IPS-18c (cell line): Measurements from ENCODE around the gene ZG16.

Source experiments
- H3K4me3 ChIP-seq: 2 replicates; pipeline ENCODE4 v1.7.0; 2013; ENCODE audit warnings: low read depth, mild to moderate bottlenecking, low read length, moderate library complexity; ENCODE audit not compliant: insufficient read depth
- H3K9me3 ChIP-seq: one replicate; pipeline ENCODE4 v1.6.1; 2013; ENCODE audit warnings: mild to moderate bottlenecking, low read length, moderate library complexity; ENCODE audit not compliant: control insufficient read depth, insufficient read depth

ZG16 gene

DNA sequence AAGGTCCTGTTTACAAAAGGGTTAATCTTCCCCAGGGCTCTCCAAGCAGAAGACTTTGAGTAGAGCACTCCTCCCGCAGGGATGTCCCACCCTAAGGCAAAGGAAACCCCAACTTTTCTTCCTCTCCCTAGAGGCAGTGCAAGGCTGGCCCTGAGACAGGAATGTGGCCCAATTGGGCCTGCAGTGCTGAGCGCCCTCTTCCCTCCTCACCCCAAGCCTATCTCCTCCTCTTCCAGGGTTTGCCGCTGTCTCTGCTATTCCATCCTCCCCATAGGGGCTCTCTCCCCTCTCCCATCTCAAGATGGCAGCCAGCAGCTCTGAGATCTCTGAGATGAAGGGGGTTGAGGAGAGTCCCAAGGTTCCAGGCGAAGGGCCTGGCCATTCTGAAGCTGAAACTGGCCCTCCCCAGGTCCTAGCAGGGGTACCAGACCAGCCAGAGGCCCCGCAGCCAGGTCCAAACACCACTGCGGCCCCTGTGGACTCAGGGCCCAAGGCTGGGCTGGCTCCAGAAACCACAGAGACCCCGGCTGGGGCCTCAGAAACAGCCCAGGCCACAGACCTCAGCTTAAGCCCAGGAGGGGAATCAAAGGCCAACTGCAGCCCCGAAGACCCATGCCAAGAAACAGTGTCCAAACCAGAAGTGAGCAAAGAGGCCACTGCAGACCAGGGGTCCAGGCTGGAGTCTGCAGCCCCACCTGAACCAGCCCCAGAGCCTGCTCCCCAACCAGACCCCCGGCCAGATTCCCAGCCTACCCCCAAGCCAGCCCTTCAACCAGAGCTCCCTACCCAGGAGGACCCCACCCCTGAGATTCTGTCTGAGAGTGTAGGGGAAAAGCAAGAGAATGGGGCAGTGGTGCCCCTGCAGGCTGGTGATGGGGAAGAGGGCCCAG, 34.9 kb downstream of the ZG16 start:
- Histone ChIP-seq H3K9me3 (no peaks in the 10 kb centered on the region), H3K4me3 (peak overlapping the region; percentile 88)

DNA sequence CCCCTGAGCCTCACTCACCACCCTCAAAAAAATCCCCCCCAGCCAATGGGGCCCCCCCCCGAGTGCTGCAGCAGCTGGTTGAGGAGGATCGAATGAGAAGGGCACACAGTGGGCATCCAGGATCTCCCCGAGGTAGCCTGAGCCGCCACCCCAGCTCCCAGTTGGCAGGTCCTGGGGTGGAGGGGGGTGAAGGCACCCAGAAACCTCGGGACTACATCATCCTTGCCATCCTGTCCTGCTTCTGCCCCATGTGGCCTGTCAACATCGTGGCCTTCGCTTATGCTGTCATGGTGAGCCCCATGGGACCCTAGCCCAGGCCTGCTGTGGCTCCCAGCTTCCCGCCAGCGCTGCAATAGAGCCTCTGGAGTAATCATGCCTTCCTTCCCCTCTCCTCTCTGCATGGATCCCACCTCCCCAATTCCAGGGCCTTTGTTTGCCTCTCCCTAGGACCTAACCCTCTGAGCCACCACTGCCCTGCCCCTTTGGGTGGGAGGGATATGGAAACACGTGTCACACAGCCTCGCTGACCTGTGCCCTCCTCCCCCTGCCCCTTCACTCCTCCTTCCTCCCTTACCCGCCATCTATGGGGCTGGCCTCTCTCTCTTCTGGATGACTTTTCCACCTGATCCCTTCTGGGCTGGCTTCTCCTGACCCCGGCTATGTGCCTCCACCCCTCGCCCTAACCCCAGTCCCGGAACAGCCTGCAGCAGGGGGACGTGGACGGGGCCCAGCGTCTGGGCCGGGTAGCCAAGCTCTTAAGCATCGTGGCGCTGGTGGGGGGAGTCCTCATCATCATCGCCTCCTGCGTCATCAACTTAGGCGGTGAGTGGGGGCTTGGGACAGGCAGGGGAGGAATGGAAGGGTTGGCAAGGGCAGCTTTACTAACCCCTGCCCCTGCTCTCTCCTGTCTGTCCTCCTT, 35.8 kb downstream of the ZG16 start:
- Histone ChIP-seq H3K4me3 (peak overlapping the region; percentile 69; the same call in 1 of the 2 replicates), H3K9me3 (no peaks in the 10 kb centered on the region)

DNA sequence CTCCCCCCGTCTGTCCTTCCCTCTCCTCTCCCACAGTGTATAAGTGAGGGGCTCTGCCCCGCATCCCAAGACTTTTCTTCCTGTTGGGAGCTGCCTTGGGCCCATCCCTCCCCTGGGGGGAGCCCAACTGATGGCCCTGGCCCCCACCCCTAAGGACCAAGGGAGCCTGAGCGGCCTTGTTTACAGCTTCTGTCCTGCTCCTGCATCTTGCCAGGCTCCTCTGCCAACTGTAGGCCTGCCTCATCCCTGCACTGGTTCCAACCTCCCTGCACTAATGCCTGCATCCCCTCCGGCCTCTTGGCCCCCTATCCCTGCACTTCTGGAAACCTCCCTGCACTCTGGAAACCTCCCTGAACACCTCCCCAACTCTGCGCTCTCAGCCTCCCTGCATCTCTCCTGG, 36.5 kb downstream of the ZG16 start:
- peak overlapping the region; percentile 69 for H3K4me3 ChIP-seq

GRCh38 chr16:29815032-29815721, 37.1 kb downstream of the ZG16 start:
- peak overlapping the region; percentile 69 for H3K4me3 ChIP-seq

More for the DNA sequence above, 36.5 kb downstream of the ZG16 start:
- no peaks in the 10 kb centered on the region for H3K9me3 ChIP-seq

DNA sequence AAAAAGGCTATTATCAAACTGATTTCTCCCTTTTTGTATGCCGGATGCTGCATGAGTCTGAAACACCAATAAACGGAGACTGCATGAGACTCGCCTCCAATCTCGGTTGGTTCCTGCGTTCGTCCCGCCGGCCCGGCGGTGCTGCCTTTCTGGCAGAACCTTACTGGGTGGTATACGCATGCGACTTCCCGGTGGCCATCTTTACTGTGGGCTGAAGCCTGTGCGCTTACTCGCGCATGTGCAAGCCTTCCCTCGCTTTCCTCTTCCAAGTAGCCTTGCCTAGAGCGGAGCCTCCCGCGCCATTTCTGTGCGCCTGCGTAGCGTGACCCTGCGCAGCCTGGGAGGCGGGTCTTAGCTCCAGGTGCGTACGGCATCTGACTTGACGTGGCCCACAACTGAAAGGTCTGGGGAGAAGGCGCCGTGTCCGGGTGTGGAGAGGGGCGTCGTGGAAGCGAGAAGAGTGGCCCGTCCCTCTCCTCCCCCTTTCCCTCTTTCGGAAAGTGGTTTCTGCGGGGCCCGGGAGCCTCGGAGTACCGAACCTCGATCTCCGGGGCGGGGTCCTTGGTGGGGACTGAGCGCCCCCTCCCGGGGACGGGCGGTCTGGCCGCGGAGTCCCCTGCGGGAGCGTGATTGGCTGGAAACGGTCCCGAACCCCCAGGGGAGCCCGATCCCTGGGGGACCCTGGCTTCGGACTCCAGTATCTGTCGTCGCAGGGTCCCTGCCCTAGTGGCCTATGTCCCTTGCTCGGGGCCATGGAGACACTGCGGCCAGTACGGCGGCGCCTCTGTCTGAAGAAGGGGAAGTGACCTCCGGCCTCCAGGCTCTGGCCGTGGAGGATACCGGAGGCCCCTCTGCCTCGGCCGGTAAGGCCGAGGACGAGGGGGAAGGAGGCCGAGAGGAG, 38.0 kb downstream of the ZG16 start, which contains the start of gene PAGR1:
Gene PAGR1 (plus strand): TSS at position 360 of the 901 bp plus-strand sequence. CDS start 374 bp downstream, at position 734.
- no peaks in the 10 kb centered on the region for H3K9me3 ChIP-seq
- H3K4me3 ChIP-seq = peak within 1 kb of the TSS; percentile 99

More at GRCh38 chr16:29815032-29815721, 37.1 kb downstream of the ZG16 start:
- H3K9me3 ChIP-seq = no peaks in the 10 kb centered on the region

DNA sequence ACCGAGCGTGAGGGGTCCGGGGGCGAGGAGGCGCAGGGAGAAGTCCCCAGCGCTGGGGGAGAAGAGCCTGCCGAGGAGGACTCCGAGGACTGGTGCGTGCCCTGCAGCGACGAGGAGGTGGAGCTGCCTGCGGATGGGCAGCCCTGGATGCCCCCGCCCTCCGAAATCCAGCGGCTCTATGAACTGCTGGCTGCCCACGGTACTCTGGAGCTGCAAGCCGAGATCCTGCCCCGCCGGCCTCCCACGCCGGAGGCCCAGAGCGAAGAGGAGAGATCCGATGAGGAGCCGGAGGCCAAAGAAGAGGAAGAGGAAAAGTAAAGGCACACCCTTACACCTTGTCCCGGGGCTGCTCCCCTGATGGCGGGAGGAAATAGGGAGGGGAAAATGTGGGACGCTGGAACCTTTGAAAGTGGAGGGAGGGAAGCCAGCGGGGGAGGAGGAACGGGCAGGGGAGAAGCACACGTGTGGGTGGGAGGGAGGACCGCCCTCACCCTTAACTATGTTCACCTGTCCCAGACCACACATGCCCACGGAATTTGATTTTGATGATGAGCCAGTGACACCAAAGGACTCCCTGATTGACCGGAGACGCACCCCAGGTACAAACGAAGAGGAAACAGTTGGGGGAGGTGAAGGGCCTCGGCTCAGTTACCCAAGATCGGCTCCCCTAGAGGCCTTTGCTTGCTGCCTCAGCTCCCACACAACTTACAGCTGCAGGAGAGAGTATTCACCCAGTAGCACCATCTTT, 38.8 kb downstream of the ZG16 start:
- H3K4me3 ChIP-seq = peak overlapping the region; percentile 99
- no peaks in the 10 kb centered on the region for H3K9me3 ChIP-seq

GRCh38 chr16:29818082-29818481, 40.0 kb downstream of the ZG16 start:
- Histone ChIP-seq H3K4me3 (no peak overlapping the region), H3K9me3 (no peaks in the 10 kb centered on the region)

- H3K9me3 ChIP-seq = no peaks in the 10 kb centered on the region
- H3K4me3 ChIP-seq = no peak overlapping the region
These were observed 41.5 kb downstream of the ZG16 start for GRCh38 chr16:29819506-29819905.

GRCh38 chr16:29820271-29820701, 42.2 kb downstream of the ZG16 start, which contains the start of gene MVP:
TSS of gene MVP (plus strand) at chr16:29820462. CDS start at chr16:29830550, 10,088 bp downstream.
- no peak within 1 kb of the TSS for H3K4me3 ChIP-seq
- H3K9me3 ChIP-seq = no peaks in the 10 kb centered on the region

GRCh38 chr16:29820730-29821642, 42.9 kb downstream of the ZG16 start:
- Histone ChIP-seq H3K4me3 (no peak overlapping the region), H3K9me3 (no peaks in the 10 kb centered on the region)

DNA sequence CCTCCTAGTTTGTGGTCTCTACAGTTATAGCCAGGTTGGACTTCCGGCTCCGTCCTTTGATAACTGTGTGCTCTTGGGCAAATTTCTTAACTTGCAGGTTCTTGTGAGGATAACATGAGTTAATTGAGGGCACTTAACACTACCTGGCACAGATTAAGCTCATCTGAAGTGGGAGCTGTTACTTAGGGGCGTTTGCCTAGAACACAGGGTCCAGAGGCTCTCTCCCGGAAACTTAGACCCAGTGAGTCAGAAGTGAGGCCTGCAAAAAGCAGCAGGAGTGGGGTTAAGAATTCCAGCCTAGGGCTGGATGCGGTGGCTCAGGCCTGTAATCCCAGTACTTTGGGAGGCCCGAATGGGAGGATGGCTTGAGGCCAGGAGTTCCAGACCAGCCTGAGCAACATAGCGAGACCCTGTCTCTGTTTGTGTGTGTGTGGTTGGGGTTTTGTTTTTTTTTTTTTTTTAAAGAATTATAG, 43.6 kb downstream of the ZG16 start:
- H3K9me3 ChIP-seq = no peaks in the 10 kb centered on the region
- H3K4me3 ChIP-seq = no peak overlapping the region

GRCh38 chr16:29824589-29825144, 46.6 kb downstream of the ZG16 start:
- no peak overlapping the region for H3K4me3 ChIP-seq

GRCh38 chr16:29825145-29826044, 47.3 kb downstream of the ZG16 start:
- H3K9me3 ChIP-seq = no peaks in the 10 kb centered on the region
- H3K4me3 ChIP-seq = no peak overlapping the region

More at GRCh38 chr16:29824589-29825144, 46.6 kb downstream of the ZG16 start:
- no peaks in the 10 kb centered on the region for H3K9me3 ChIP-seq
